WTC11 (cell line): ENCODE measurements around the gene CABCOCO1.

Source experiments
- FOXP1 ChIP-seq: sonication (generic); formaldehyde crosslinking; IDR thresholded peaks from 2 replicates; pipeline ENCODE4 v1.8.0; 2022; ENCODE audit warnings: missing genetic modification reagents, mild to moderate bottlenecking, moderate library complexity, borderline replicate concordance
- TF ChIP-seq, protein P1 (sequence below): fragments of 200-600 bp; IDR thresholded peaks from 2 replicates; pipeline ENCODE4 v1.8.0; 2022; ENCODE audit warnings: antibody characterized with exemption

DNA sequence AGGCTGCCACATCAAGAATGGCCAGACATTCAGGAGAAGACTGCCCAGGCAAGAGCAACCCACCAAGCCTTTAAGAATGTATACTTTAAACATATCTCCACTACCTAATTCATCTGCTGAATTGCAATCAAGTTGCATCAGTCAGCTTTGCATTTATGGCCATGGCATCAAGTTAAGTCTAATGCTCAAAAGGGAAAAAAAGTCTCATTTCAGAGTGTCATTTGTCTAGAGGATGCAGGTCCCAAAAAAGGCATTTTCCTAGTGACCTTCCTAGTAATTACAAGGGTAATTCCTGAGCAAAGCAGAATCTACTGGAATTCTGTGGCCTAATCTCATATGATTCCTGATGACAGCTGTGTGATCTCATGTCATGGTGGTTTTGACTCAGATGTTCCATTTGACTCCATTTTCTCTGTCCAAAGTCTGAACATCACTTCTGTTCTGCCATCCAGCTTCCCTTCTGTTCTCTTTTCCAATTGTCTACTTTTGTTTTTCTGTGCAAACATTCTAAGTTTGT is 7.3 kb upstream of the CABCOCO1 start:
- TF ChIP-seq FOXP1: no peak
- TF ChIP-seq, protein P1, sequence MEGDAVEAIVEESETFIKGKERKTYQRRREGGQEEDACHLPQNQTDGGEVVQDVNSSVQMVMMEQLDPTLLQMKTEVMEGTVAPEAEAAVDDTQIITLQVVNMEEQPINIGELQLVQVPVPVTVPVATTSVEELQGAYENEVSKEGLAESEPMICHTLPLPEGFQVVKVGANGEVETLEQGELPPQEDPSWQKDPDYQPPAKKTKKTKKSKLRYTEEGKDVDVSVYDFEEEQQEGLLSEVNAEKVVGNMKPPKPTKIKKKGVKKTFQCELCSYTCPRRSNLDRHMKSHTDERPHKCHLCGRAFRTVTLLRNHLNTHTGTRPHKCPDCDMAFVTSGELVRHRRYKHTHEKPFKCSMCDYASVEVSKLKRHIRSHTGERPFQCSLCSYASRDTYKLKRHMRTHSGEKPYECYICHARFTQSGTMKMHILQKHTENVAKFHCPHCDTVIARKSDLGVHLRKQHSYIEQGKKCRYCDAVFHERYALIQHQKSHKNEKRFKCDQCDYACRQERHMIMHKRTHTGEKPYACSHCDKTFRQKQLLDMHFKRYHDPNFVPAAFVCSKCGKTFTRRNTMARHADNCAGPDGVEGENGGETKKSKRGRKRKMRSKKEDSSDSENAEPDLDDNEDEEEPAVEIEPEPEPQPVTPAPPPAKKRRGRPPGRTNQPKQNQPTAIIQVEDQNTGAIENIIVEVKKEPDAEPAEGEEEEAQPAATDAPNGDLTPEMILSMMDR: no peak
